Activated effector memory CD4-positive, alpha-beta T cell treated with anti-CD3 and anti-CD28 coated beads, Interleukin-2, amount 50 U/mL, for 16 hours (primary cell): ENCODE measurements around the gene GOLGA6D.
"Not testable (repeated sequence)": the region's sequence is repeated elsewhere in the genome, so short reads cannot be mapped to it uniquely, and the experiment has no call there.

Source experiments
- DNase-seq: peaks from one replicate; pipeline ENCODE4 v3.0.0-alpha.2; 2020

GOLGA6D gene

GRCh38 chr15:75293660-75294059, 11.0 kb downstream of the GOLGA6D start:
- not testable (repeated sequence) for DNase-seq

DNA sequence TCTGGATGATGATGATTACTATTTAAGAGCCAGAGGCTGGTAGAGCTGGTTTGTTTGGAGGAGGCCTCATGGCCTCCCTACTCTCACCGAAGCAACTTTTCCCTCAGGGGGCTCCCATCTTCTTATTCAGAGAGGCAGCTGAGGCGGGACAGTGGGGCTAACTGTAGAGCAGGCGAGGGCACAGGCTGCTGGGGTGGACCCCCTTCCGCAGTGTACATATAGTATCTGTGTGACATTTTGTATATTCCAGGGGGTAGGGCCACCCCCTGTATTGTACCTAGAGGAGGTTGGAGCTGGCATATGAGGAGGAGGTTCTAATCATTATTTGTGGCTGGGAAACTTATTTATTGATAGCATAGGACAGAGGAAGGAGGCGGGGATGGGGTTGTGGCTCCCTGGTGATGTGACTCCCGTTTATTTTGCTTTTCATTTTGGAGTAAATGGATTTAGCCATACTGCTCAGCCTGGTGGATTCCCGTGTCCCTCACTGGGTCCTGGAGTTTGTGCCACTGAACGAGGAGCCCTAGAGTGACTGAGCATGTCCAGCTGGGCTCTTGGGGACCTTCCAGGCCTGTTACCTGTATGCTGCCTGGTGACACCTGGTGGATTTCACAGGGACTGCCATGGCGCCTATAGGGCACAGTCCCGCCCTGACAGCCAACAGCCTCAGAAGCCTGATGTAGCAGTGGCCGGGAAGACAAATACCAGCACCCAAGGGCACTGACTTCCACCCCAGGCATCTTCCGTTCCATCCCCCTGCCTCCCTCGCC, 16.1 kb downstream of the GOLGA6D start:
- not testable (repeated sequence) for DNase-seq

DNA sequence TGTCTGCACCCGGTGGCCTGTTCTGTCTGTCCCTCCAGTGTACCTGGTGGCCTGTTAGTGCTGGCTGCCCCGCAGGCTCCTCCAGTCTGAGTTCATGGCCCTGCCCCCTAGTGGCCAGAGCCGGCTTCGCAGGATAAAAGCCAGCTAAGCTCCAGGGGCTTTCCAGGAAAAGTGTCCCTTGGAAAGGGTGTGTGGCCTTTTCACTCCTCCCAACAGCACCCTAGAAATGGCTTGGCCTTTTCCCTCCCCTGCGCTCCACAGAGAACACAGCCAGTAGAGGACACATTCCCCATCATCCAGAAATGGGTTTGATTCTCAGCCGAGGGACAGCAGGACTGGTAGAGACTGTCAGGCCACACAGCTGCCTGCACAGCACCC, 16.7 kb downstream of the GOLGA6D start:
- peak; percentile 90 for DNase-seq

- not testable (repeated sequence) for DNase-seq
Measured at GRCh38 chr15:75300026-75300425, 17.4 kb downstream of the GOLGA6D start.

GRCh38 chr15:75302318-75302717, 19.7 kb downstream of the GOLGA6D start:
- peak; percentile 50 for DNase-seq

DNA sequence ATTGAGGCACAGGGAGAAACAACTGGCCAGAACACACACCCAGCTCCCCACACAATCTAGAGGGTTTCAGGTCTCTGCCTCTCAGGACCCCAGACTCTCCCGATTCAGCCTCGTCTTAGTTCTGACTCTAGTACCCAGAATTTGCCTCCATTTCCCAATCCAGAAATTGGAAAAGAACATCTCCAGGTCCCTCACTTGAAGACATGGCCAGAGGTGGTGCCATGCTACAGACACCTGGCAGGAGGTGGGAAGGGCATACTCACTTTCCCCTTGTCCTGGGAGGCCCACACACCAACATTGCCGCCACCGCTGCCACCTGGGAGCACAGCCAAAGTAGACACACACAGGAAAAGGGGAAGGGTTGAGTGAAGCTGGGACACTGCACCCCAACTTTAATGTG, 20.1 kb downstream of the GOLGA6D start:
- DNase-seq, result peak; percentile 21

DNA sequence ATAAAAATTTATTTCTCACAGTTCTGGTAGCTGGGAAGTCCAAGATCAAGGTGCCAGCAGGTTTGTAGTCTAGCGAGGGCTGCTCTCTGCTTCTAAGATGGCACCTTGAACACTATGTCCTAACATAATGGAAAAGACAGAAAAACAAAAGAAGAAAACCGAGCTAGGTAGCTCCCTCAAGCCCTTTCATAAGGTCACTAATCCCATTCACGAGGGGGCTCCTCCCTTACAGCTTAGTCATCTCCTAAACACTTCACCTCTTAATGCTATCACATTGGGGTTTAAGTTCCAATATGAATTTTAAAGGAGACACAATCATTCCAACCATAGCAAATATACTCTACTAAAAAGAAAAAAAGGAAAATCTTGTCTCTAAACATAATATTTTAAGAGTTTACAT, 23.6 kb downstream of the GOLGA6D start:
- no peak for DNase-seq

DNA sequence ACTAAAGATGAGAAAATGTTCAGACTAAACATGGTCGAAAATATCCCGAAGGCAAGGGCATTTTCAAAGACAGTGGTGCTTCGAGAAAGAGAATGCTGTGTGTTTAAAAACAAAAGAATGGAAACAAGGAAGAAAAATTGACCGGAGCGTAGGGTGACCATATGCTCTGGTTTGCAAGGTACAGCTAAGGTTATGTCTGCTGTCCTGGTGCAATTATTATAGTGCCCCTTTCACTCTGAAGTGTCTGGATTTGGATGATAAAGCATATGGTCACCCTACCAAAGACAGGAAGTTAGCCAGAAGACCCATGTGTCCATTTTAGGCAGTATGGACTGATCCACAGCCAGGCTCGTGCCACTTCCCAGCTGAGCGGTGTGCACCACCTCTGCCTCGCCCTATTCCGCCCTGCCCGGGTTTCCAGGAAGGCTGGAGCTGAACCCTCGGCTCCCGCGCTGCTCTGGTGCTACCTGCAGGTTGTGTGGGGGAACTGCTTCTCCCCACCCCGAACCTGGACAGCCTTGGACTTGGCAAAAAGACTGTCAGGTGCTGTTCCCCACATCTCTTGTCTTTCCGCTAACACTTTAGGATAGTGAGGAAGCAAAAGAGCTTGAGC, 25.2 kb downstream of the GOLGA6D start:
- peak; percentile 58 for DNase-seq

- peak; percentile 3 for DNase-seq
Measured at GRCh38 chr15:75309711-75310110, 27.1 kb downstream of the GOLGA6D start.

- peak; percentile 38 for DNase-seq
Measured at GRCh38 chr15:75312548-75312947, 29.9 kb downstream of the GOLGA6D start.

DNA sequence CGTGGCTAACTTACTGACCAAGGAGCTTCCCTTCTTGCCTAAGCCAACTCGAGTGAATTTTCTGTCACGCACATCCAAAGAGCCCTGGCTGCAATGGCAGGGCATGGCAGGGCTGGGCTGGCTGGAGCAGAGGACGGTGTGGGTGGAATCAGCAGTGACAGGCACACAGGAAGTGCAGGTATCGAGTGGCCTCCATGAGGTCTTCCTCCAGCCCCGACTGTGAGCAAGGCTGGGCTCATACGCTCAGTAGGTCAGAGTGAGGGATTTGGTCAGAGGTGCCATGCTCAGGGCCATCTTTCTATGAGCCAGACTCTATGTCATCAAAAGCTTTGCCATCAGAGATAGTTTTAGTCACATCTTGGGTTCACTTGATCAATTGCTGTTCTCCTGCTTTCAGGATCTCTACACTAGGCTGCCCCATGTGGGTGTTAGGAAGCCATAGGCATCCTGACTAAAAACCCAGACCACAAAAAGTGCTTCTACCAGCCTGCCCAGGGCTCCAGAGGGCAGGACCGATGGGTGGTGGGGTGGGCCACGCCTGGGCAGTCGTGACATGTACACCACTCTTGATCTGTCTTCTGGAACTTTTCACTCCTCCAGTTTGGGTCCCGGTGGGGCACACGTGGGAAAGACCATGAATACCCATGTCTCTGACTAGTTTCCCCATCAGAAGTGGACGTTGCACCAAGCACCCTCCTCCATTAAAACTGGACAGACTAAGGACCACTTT, 30.6 kb downstream of the GOLGA6D start:
- peak; percentile 37 for DNase-seq

DNA sequence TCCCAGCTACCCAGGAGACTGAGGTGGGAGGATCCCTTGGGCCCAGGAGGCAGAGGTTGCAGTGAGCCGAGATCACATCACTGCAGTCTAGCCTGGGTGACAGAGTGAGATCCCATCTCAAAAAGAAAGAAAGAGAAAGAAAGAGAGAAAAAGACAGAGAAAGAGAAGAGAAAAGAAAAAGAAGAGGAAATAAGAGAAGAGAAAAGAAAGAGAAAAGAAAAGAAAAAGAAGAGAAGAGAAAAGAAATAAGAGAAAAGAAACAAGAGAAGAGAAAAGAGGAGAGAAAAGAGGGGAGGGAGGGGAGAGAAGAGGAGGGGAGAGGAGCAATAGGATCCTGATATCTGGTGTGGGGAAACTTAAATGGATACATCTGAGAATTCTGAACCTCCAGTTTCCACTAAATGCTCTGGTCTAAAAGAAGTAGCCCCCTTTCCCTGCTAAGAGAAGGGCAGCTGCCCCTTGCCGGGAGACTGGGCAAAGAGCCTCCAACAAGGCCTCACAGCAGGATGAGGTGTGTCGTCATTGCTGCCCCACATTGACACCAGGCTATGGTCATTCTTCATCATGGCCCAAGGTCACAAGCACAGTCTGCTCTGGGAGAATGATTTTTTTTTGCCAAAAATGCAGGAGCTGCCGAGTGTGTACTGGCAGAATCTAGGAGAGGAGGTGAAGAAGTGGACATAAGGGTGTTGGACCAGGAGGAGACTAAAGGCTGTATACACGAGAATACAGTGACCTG, 32.1 kb downstream of the GOLGA6D start:
- DNase-seq, result peak; percentile 48

- peak; percentile 13 for DNase-seq
Measured at GRCh38 chr15:75319231-75319897, 36.7 kb downstream of the GOLGA6D start.

DNA sequence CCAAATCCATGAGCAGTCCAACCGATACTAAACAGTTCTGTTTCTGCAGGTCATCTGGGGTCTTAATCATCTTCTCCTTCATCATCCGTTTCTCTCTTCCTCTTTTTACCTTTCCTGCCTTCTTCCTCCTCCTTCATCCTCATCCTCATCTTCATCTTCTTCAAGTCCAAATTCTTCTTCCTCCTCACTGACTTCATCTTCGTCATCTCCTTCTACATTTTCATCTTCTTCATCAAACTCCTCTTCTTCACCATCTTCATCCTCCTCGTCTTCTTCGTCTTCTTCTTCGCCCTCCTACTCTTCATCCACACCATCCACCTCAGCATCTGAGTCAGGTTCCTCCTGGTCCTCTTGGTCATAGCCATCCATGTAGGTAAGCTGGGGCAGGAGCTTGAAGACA, 39.1 kb downstream of the GOLGA6D start:
- DNase-seq, result peak; percentile 9

GRCh38 chr15:75325922-75326321, 43.3 kb downstream of the GOLGA6D start:
- DNase-seq, result peak; percentile 2

DNA sequence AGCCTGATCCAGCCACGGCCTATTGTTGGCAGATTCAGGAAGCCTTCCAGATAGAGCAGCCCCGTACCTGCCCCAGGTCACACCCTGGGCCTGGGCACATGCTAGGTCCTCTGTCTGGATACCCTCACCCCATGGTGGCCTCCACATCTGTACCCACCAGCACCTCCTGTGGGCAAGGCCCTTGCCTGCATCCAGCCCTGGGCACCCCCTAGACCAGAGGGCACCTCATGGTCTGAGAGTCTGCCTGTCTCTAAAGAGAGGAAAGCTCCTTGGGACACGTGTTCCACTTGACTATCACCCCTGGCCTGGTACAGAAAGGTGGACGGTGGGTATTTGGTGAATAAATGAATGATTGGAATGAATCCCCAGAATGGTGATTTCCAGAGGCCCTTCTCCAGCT, 44.4 kb downstream of the GOLGA6D start:
- DNase-seq, result peak; percentile 48

GRCh38 chr15:75327491-75327890, 44.9 kb downstream of the GOLGA6D start:
- peak; percentile 38 for DNase-seq

DNA sequence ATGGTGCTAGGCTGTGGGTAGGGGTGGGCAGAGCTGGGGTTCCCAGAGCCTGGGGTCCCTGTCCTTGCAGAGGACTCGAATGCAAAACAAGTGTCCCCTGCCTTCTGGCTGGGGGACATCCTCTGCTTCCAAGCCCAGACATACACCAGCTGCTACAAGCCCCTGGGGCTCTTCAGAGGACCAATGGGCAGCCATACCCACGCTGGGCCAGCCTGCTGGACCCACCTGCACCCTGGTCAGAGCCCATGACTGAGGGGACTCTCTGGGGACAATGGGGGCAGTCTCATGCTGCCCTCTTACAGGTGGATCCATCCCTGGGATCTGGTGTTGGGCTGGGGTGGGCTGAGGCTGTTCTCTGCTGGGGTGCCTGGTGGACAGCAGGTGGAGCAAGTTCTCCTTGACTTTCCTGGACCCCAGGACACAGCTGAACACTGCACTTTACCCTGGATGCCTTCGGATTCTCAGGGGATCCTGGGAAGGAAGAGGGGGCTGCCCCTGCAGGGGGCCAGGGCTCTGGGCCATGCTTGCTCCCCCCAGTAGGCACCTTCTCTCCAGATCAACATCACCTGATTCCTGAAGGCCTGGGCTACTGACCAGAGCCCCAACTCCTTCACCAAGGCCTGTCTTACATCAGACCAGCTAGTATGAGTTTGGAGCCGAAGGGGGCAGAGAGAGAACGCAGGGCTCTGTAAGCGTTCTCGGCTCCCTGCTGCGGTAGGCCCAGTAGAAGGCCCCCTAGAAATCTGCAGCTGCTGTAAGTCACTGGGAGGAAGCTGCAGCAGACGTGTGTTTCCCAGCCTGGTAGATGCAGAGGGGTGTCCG, 46.1 kb downstream of the GOLGA6D start:
- DNase-seq, result peak; percentile 55

- DNase-seq, result no peak
Measured at GRCh38 chr15:75329571-75329970, 46.9 kb downstream of the GOLGA6D start.

DNA sequence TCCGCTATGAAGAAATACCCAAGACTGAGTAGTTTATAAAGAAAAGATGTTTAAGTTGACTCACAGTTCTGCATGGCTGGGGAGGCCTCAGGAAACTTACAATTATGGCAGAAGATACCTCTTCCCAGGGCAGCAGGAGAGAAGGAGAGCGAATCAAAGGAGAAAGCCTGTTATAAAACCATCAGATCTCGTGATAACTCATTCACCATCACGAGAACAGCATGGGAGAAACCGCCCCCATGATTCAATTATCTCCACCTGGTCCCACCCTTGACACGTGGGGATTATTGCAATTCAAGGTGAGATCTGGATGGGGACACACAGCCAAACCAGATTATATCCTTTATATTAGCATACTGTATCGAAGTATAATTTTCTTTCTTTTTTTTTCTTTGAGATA, 49.5 kb downstream of the GOLGA6D start:
- not testable (repeated sequence) for DNase-seq

DNA sequence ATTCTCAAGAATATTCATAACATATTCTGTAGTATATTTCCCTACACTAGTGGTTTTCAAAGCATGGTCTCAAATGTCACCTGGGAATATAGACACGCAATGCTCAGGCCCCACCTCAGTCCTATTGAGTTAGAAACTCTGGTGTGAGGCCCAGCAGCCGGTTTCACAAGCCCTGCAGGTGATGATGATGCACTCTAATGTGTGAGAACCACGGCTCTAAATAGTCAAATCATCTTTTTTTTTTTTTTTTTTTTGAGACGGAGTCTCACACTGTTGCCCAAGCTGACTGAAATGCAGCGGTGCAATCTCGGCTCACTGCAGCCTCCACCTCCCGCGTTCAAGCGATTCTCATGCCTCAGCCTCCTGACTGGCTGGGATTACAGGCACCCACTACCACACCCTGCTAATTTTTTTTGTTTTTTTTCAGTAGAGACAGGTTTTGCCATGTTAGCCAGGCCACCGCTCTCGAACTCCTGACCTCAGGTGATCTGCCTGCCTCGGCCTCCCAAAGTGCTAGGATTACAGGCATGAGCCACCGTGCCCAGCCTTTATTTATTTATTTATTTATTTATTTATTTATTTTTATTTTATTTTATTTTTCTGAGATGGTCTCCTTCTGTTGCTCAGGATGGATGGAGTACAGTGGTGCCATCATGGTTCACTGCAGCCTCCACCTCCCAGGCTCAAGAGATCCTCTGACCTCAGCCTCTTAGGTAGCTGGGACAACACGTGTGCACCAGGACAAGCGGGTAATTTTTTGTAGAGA, 51.2 kb downstream of the GOLGA6D start:
- not testable (repeated sequence) for DNase-seq
